HEK293 (cell line): ENCODE data around the gene RGS7BP.

Experiments
- ZNF146 ChIP-seq: fragments of 450-650 bp; formaldehyde crosslinking; IDR thresholded peaks from 2 replicates; pipeline ENCODE4 v1.5.1; 2016; ENCODE audit warnings: missing biosample characterization, missing genetic modification characterization
- ZNF37A ChIP-seq: fragments of 450-650 bp; IDR thresholded peaks from 2 replicates; pipeline ENCODE4 v1.5.1; 2018; ENCODE audit warnings: missing biosample characterization, missing genetic modification characterization
- ZSCAN16 ChIP-seq: fragments of 450-650 bp; formaldehyde crosslinking; IDR thresholded peaks from 2 replicates; pipeline ENCODE4 v1.5.1; 2016; ENCODE audit warnings: missing biosample characterization, missing genetic modification characterization

- no peak for TF ChIP-seq ZSCAN16 (tag by site-specific recombination)
- no peak for TF ChIP-seq ZNF37A (tag by site-specific recombination)
- TF ChIP-seq ZNF146 (tag by site-specific recombination) = no peak
These were observed 93.4 kb downstream of the RGS7BP start for GRCh38 chr5:64599226-64599625.
